ENCODE measurements around the gene CPT2. TPM values are rescaled to one million over a fixed set of nuclear protein-coding genes. Genes with fewer than 3 reads are reported as not detected.

CPT2 gene
- total RNA-seq, 1 experiment from 2014 or later, result 17.0 TPM

GRCh38 chr1:53256511-53257453 is 60.2 kb downstream of the CPT2 start:
- POLR2A ChIA-PET (ENCODE audit: low non-redundant PET), result no interaction called here

GRCh38 chr1:53257454-53258081 is 60.9 kb downstream of the CPT2 start:
- no TSS peak for BruUV-seq (replicated peaks)
- Histone ChIP-seq H3K4me3 (ENCODE audit: low read depth, low read length, poor library complexity, severe bottlenecking) (no peak overlapping the region), H3K9me3 (ENCODE audit: low read depth, low read length, poor library complexity, severe bottlenecking) (no peaks in the 10 kb centered on the region), H3K27ac (ENCODE audit: low read depth, low read length, poor library complexity, severe bottlenecking) (no peak overlapping the region), H3K27me3 (replicated peaks; ENCODE audit: insufficient read depth, low read depth, low read length, poor library complexity) (peaks cover 53% of the 10 kb centered on the region), H3K4me1 (ENCODE audit: insufficient read depth, low read length, poor library complexity, severe bottlenecking) (no peaks in the 10 kb centered on the region), H3K36me3 (ENCODE audit: insufficient read depth, low read length, poor library complexity, severe bottlenecking) (peaks cover 5% of the 10 kb centered on the region)
- peak; percentile 71 for DNase-seq (ENCODE audit: low spot score)
- CTCF ChIA-PET, result interaction anchor here (0.5 to 0.9 kb wide), 2 partner anchors 14 to 1296 kb away, joined by 3 to 4 read pairs; no protein-coding TSS in a partner anchor
- no peak for TF ChIP-seq CTCF (conservative IDR thresholded peaks at IDR 0.05; ENCODE audit: low read depth, low read length)
- TF ChIP-seq EZH2 (IDR thresholded peaks at IDR 0.05; ENCODE audit: borderline replicate concordance, low read depth, low read length, poor library complexity, severe bottlenecking), result no peak
- POLR2A ChIA-PET (ENCODE audit: low non-redundant PET), result no interaction called here
- intact Hi-C loops (cut with micrococcal nuclease; ENCODE audit: unreplicated experiment), result no loop called here

More at GRCh38 chr1:53256511-53257453, 60.2 kb downstream of the CPT2 start:
- no peaks in the 10 kb centered on the region for H3K9me3 ChIP-seq (ENCODE audit: low read depth, low read length, poor library complexity, severe bottlenecking)
- no peaks in the 10 kb centered on the region for H3K4me1 ChIP-seq (ENCODE audit: insufficient read depth, low read length, poor library complexity, severe bottlenecking)
- peaks cover 60% of the 10 kb centered on the region for H3K27me3 ChIP-seq (replicated peaks; ENCODE audit: insufficient read depth, low read depth, low read length, poor library complexity)
- H3K36me3 ChIP-seq (ENCODE audit: insufficient read depth, low read length, poor library complexity, severe bottlenecking), result peaks cover 5% of the 10 kb centered on the region
- H3K4me3 ChIP-seq (ENCODE audit: low read depth, low read length, poor library complexity, severe bottlenecking), result no peak overlapping the region
- TF ChIP-seq EZH2 (IDR thresholded peaks at IDR 0.05; ENCODE audit: borderline replicate concordance, low read depth, low read length, poor library complexity, severe bottlenecking), result no peak
- TF ChIP-seq CTCF (conservative IDR thresholded peaks at IDR 0.05; ENCODE audit: low read depth, low read length), result no peak
- no peak overlapping the region for H3K27ac ChIP-seq (ENCODE audit: low read depth, low read length, poor library complexity, severe bottlenecking)
- BruUV-seq (replicated peaks), result no TSS peak
- no peak for DNase-seq (ENCODE audit: low spot score)
- CTCF ChIA-PET, result interaction anchor here (0.5 kb wide), 1 partner anchor 1297 kb away, joined by 4 read pairs; no protein-coding TSS in a partner anchor
- intact Hi-C loops (cut with micrococcal nuclease; ENCODE audit: unreplicated experiment), result no loop called here

- H3K36me3 ChIP-seq (ENCODE audit: insufficient read depth, low read length, poor library complexity, severe bottlenecking), result peaks cover 5% of the 10 kb centered on the region
Measured at GRCh38 chr1:53258216-53258615, 61.6 kb downstream of the CPT2 start.

More at GRCh38 chr1:53258216-53258615, 61.6 kb downstream of the CPT2 start:
- Histone ChIP-seq H3K4me3 (ENCODE audit: low read depth, low read length, poor library complexity, severe bottlenecking) (no peak overlapping the region), H3K27ac (ENCODE audit: low read depth, low read length, poor library complexity, severe bottlenecking) (no peak overlapping the region), H3K9me3 (ENCODE audit: low read depth, low read length, poor library complexity, severe bottlenecking) (no peaks in the 10 kb centered on the region), H3K27me3 (replicated peaks; ENCODE audit: insufficient read depth, low read depth, low read length, poor library complexity) (peaks cover 47% of the 10 kb centered on the region), H3K4me1 (ENCODE audit: insufficient read depth, low read length, poor library complexity, severe bottlenecking) (no peaks in the 10 kb centered on the region)
- TF ChIP-seq EZH2 (IDR thresholded peaks at IDR 0.05; ENCODE audit: borderline replicate concordance, low read depth, low read length, poor library complexity, severe bottlenecking), result no peak
- TF ChIP-seq CTCF (conservative IDR thresholded peaks at IDR 0.05; ENCODE audit: low read depth, low read length), result no peak
- intact Hi-C loops (cut with micrococcal nuclease; ENCODE audit: unreplicated experiment), result no loop called here
- CTCF ChIA-PET, result interaction anchor here (0.7 to 0.9 kb wide), 2 partner anchors 13 to 135 kb away, joined by 3 to 4 read pairs; no protein-coding TSS in a partner anchor
- BruUV-seq (replicated peaks), result no TSS peak
- POLR2A ChIA-PET (ENCODE audit: low non-redundant PET), result no interaction called here
- no peak for DNase-seq (ENCODE audit: low spot score)
